ENCODE data around the gene C4A. TPM values are rescaled to one million over a fixed set of nuclear protein-coding genes. Genes with fewer than 3 reads are reported as not detected.

Gene C4A
- total and polyA plus RNA-seq, 2 of the 13 experiments (the other 11 are each of a cell fraction or from before 2014, with no cell fraction given), result 165 to 478 TPM

GRCh38 chr6:31952140-31952805, 29.6 kb upstream of the C4A start (continued):
- TF ChIP-seq HOMEZ (CRISPR knock-in tag; IDR thresholded peaks at IDR 0.05; ENCODE audit: low read depth) (peak; percentile 40; the same call in 1 of the 2 replicates), ZNF691 (CRISPR knock-in tag; IDR thresholded peaks at IDR 0.05; ENCODE audit: borderline replicate concordance, low read depth) (0 out of 2 replicates have a peak, but pooled peaks have one; percentile 30), ZMYM3 (CRISPR knock-in tag; IDR thresholded peaks at IDR 0.05) (no peak), MTF2 (CRISPR knock-in tag; IDR thresholded peaks at IDR 0.05; ENCODE audit: borderline replicate concordance) (no peak), YEATS2 (CRISPR knock-in tag; IDR thresholded peaks at IDR 0.05; ENCODE audit: borderline replicate concordance) (0 out of 2 replicates have a peak, but pooled peaks have one; percentile 16), ATAD3A (CRISPR knock-in tag; IDR thresholded peaks at IDR 0.05) (no peak), ZNF660 (CRISPR knock-in tag; IDR thresholded peaks at IDR 0.05; ENCODE audit: borderline replicate concordance, low read depth) (no peak), ZNF670 (CRISPR knock-in tag; IDR thresholded peaks at IDR 0.05; ENCODE audit: borderline replicate concordance) (no peak), ZNF616 (CRISPR knock-in tag; IDR thresholded peaks at IDR 0.05; ENCODE audit: low read depth) (no peak), ZNF557 (CRISPR knock-in tag; IDR thresholded peaks at IDR 0.05) (no peak), ZNF382 (CRISPR knock-in tag; IDR thresholded peaks at IDR 0.05; ENCODE audit: borderline replicate concordance) (no peak), ZNF496 (CRISPR knock-in tag; IDR thresholded peaks at IDR 0.05; ENCODE audit: insufficient replicate concordance) (no peak), ATF6 (CRISPR knock-in tag; conservative IDR thresholded peaks at IDR 0.05) (no peak), ZBTB14 (CRISPR knock-in tag; IDR thresholded peaks at IDR 0.05) (no peak; the same call in 1 of the 2 replicates), ZBTB46 (CRISPR knock-in tag; IDR thresholded peaks at IDR 0.05; ENCODE audit: borderline replicate concordance) (no peak)

Measured in HepG2 (cell line).